Ramos (cell line): ENCODE data around the gene PRMT1.

Experiments
- in situ Hi-C: fragments of 300-500 bp; cut with MboI; formaldehyde crosslinking; loops from one replicate; pipeline ENCODE4 v1.14.3; 2022; ENCODE audit warnings: low sequenced_read_pairs; ENCODE audit not compliant: unreplicated experiment

PRMT1 gene

DNA sequence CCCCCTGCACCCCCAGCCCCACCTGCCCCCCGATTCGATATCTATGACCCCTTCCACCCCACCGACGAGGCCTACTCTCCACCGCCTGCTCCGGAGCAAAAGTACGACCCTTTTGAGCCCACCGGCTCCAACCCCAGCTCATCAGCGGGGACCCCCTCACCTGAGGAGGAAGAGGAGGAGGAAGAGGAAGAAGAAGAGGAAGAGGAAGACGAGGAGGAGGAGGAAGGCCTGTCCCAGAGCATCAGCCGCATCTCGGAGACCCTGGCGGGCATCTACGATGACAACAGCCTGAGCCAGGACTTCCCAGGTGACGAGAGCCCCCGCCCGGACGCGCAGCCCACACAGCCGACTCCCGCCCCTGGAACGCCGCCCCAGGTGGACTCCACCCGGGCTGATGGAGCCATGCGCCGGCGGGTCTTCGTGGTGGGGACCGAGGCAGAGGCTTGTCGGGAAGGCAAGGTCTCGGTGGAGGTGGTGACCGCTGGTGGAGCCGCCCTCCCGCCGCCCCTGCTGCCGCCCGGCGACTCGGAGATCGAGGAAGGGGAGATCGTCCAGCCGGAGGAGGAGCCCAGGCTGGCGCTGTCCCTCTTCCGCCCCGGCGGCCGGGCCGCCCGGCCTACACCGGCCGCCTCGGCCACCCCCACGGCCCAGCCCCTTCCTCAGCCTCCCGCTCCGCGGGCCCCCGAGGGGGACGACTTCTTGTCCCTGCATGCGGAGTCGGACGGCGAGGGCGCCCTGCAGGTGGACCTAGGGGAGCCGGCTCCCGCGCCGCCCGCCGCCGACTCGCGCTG is 25.8 kb upstream of the PRMT1 start:
- in situ Hi-C loops, result no loop called here

- in situ Hi-C loops, result no loop called here
Measured at GRCh38 chr19:49651820-49652550, 25.1 kb upstream of the PRMT1 start.

GRCh38 chr19:49652551-49653465 is 24.3 kb upstream of the PRMT1 start:
- in situ Hi-C loops, result no loop called here

- in situ Hi-C loops, result no loop called here
Measured at GRCh38 chr19:49653466-49653806, 23.6 kb upstream of the PRMT1 start.

DNA sequence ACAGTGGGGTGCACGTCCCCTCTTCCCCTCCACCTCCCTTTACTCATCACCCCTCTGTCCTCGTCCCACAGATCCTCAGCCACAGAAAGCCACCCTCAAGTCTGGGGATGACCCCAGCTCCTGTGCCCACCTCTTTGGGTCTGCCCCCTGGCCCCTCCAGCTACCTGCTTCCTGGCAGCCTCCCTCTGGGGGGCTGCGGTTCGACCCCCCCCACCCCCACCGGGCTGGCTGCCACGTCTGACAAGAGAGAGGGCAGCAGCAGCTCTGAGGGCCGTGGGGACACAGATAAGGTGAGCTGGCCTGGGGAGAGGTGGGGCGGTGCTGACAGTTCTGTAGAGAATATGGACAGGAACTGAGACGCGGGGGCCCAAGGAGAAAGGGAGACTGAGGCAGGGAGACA is 22.5 kb upstream of the PRMT1 start:
- in situ Hi-C loops, result no loop called here

- in situ Hi-C loops, result no loop called here
Measured at GRCh38 chr19:49655570-49656455, 21.3 kb upstream of the PRMT1 start.

- in situ Hi-C loops, result no loop called here
Measured at GRCh38 chr19:49656456-49657109, 20.5 kb upstream of the PRMT1 start.

GRCh38 chr19:49657493-49658138 is 19.5 kb upstream of the PRMT1 start:
- in situ Hi-C loops, result no loop called here

DNA sequence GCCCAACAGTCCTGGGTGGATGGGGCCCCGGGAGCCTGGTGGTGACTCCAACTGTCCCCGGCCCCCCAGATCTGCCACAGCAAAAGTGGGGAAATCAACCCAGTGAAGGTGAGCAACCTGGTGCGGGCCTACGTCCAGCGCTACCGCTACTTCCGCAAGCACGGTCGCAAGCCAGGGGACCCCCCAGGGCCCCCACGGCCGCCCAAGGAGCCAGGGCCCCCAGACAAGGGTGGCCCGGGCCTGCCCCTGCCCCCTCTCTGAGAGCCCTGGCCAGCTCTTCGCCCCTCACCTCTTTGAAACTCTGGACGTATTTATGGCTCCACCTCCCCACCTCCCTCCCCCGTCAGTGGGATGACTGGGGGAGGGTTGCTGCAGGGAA is 18.9 kb upstream of the PRMT1 start:
- in situ Hi-C loops, result no loop called here

DNA sequence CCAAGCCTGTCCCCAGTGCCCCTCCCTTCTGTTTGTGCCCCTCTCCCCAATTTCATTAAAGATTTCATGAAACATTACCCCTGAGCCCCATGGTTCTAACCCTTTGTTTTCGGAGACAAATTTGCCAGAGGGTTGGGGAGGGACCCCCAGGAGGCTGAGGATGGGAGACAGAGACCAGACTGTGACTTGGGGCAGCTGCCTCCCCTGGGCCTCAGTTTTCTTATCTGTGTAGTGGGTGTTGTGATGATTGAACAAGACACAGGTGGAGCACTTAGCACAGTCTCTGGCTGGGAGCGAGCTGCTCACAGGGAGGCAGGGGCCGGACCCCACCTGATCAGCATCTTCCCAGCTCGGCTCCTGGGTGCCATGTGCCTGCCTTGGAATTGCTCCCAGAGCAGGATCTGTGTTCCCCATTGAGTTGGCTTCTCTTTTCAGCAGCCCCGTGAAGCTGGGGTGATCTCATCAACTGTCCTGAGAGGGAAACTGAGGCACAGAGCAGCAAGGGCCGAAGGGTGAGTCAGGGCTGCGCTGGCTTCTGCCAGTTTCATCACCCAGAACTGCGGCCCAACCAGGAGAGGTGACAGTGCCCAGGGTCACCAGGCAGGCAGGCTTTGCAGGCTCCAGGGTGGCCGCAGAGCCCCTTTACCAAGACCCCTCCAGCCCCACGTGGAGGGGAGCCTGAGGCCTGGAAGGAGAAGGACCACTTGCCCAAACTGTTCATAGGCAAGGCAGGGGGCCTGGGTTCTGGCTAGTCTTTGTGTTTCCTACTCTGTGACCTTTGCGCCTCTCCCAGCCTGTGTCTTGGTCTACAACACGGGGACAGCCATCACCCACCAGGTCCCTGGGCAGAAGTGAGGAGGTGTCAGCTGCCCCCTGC is 18.3 kb upstream of the PRMT1 start:
- in situ Hi-C loops, result no loop called here

DNA sequence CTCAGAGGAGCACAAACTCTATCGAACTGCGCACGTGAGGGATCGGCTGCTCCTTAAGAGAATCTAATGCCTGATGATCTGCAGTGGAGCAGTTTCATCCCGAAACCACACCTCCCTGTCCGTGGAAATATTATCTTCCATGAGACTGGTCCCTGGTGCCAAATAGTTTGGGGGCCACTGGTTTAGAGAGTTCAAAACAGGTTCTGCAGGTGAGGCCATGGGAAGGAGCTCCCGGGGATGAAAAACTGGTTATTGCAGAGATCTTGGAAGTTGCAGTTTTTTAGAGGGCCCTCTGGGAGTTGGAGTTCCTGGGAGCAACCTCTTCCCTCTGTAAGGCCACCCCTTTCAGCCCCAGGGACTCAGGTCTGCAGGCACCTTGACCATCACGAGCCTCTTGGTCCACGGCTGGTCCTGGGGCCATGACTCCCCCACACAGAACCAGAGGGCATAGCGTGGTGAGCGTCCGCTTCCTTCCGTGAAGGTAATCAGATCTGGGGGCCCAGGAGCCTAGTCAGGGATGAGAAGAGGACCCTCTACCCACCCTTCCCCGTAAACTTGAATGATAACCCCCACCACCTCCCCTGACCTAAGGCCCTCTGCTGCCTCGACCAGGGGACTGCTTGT is 16.6 kb upstream of the PRMT1 start:
- in situ Hi-C loops, result no loop called here

GRCh38 chr19:49662011-49662410 is 15.1 kb upstream of the PRMT1 start:
- in situ Hi-C loops, result no loop called here

GRCh38 chr19:49663224-49663623 is 13.8 kb upstream of the PRMT1 start:
- in situ Hi-C loops, result no loop called here

- in situ Hi-C loops, result no loop called here
Measured at GRCh38 chr19:49664171-49665035, 12.7 kb upstream of the PRMT1 start.

DNA sequence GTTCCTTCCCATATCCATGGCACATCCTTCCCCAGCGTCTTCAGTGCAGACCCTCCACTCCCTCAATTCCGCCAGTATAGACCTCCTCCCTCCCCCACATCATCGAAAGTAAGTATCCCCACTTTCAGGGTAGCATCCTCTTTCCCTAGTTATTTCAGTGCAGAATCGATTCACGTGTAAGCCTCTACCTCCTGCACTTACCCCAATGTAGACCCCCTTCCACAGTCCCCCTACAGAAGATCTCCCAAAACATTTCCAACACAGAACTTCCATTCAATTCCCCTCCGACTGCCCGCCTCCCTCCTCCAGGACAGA is 12.1 kb upstream of the PRMT1 start:
- in situ Hi-C loops, result no loop called here

GRCh38 chr19:49665351-49666119 is 11.5 kb upstream of the PRMT1 start, which contains the start of the genes BCL2L12 and IRF3:
Gene BCL2L12, plus strand, starts transcription at chr19:49665933. Its CDS starts 760 bp downstream, at chr19:49666693.
Gene IRF3, minus strand, starts transcription at chr19:49665857. Its CDS starts 1,019 bp downstream, at chr19:49664838.
- in situ Hi-C loops, result no loop called here
